Osteocyte (in vitro differentiated cells): Measurements from ENCODE around the gene IP6K1. TPM values are rescaled to one million over a fixed set of nuclear protein-coding genes. Genes with fewer than 3 reads are reported as not detected.
"Not testable (repeated sequence)": the region's sequence is repeated elsewhere in the genome, so short reads cannot be mapped to it uniquely, and the experiment has no call there.

Experiments
- DNase-seq: peaks from one replicate; pipeline ENCODE4 v3.0.0; 2021; ENCODE audit warnings: mixed read lengths; ENCODE audit not compliant: unreplicated experiment; ENCODE audit errors: extremely low spot score
- H3K27ac Mint-ChIP-seq: one replicate; pipeline ENCODE4 v1.8.0; 2021; ENCODE audit warnings: mild to moderate bottlenecking, mixed read lengths; ENCODE audit not compliant: unreplicated experiment
- H3K27me3 Mint-ChIP-seq: one replicate; pipeline ENCODE4 v1.8.0; 2021; ENCODE audit warnings: mixed read lengths; ENCODE audit not compliant: unreplicated experiment
- H3K36me3 Mint-ChIP-seq: one replicate; pipeline ENCODE4 v1.8.0; 2021; ENCODE audit warnings: mixed read lengths; ENCODE audit not compliant: unreplicated experiment
- H3K4me1 Mint-ChIP-seq: one replicate; pipeline ENCODE4 v1.8.0; 2021; ENCODE audit warnings: mixed read lengths; ENCODE audit not compliant: unreplicated experiment
- H3K4me3 Mint-ChIP-seq: one replicate; pipeline ENCODE4 v1.8.0; 2021; ENCODE audit warnings: mild to moderate bottlenecking, moderate library complexity, mixed read lengths; ENCODE audit not compliant: unreplicated experiment
- H3K9me3 Mint-ChIP-seq: one replicate; pipeline ENCODE4 v1.8.0; 2021; ENCODE audit warnings: mixed read lengths; ENCODE audit not compliant: unreplicated experiment
- total RNA-seq: library from RNA; stranded (reverse); gene quantifications from 2 replicates; pipeline ENCODE4 v1.2.1, GENCODE V29; 2021
- TF ChIP-seq, protein P1 (sequence below): fragments of 200-600 bp; sonication (generic); IDR thresholded peaks from 2 replicates; pipeline ENCODE4 v1.5.0; 2021; ENCODE audit warnings: antibody characterized with exemption, mild to moderate bottlenecking, moderate library complexity

The IP6K1 gene
- total RNA-seq, 1 donor from 2014 or later: 66.9 TPM

DNA sequence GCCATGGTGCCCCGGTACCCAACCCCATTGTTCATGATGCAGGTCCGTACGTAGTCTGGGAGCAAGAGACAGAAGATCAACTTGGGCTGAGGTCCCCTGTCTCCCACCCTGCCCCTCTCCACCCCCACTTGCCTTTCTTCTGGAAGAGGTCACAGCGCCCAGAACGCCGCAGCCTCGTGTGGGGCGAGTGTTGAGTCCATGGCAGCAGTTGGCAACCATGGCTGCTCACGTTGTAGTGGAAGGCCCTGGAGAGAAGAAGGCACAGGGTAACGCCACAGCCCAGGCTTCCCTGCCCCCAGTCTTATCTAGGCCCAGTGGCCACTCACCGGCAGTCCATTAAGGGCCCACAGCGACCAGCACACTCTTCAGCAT, 98.9 kb downstream of the IP6K1 start:
- Mint-ChIP-seq H3K4me3 (peak overlapping the region; percentile 29), H3K36me3 (peaks cover 15% of the 10 kb centered on the region), H3K27ac (peak overlapping the region; percentile 23), H3K4me1 (peaks cover 29% of the 10 kb centered on the region)
- not testable (repeated sequence) for H3K9me3 Mint-ChIP-seq, DNase-seq, H3K27me3 Mint-ChIP-seq

DNA sequence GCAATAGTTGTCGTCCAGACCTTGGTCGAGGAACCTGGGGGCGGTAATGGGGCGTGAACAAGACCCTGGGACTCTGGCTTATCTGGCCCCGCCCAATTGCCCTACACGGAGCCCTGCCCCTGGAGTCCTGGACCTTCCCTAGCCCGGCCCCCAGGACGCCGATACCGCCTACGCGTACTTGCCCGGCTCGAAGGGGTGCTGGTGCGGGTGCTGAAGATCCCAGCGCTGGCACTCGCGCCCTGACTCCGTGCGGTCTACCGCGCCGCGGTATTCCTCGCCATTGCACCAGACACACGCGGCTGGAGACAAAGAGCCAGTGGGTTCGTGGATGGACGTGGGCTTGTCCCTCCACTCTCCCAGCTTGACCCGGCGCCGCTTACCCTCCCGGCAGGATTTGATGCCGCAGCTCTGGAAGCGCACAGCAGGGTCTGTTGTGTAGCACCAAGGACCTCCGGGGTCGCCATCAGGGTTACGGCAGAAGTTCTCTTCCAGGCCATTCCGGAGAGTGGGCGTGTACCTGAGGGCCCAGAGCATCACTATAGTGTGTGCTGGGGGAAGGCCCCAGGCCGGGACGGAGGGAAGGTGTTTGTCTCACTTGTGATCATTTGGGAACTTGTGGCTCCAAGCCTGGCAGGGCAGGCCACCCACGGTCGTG, 99.4 kb downstream of the IP6K1 start:
- peaks cover 29% of the 10 kb centered on the region for H3K4me1 Mint-ChIP-seq
- not testable (repeated sequence) for H3K27me3 Mint-ChIP-seq, H3K9me3 Mint-ChIP-seq, DNase-seq
- H3K4me3 Mint-ChIP-seq: peak overlapping the region; percentile 29
- H3K27ac Mint-ChIP-seq: peak overlapping the region; percentile 23
- peaks cover 15% of the 10 kb centered on the region for H3K36me3 Mint-ChIP-seq

DNA sequence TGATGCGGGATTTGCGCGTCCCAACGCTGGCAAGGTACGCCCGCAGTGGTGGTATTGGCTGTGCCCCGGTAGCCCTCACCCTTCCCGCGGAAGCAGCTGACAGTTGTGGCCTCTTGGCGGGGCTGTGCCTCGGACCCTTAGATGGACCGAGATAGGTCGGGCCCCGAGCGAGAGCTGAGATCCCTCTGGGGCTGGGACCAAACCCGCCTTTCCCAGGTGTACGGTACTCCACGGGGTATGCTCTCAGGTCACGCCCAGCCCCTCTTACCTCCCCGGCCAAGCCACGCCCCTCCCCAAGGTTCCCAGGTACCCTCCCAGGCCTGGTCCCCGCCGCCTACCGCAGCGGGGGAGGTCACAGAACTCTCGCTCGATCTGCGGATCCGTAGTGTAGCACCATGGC, 100.0 kb downstream of the IP6K1 start:
- not testable (repeated sequence) for DNase-seq, H3K27ac Mint-ChIP-seq, H3K27me3 Mint-ChIP-seq, H3K9me3 Mint-ChIP-seq
- Mint-ChIP-seq H3K36me3 (peaks cover 15% of the 10 kb centered on the region), H3K4me1 (peaks cover 28% of the 10 kb centered on the region), H3K4me3 (peak overlapping the region; percentile 47)

DNA sequence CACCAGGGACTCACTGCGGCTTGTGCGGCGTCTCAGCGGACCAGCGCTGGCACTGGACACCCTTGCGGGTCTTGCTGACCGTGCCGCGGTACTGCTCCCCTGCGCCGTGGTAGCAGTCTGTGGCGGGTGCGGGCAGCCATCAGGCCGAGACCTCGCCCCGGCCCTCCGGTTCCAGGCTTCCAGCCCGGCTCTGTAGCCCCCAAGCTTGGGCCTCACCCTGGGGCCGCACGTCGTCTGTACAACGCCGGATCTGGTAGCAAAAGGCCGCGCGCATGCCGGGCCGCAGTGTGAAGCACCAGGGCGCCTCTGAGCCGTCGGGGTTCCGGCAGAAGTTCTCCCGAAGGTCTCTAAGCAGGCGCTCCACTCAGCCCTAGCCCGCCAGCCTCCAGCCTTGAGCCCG, 100.5 kb downstream of the IP6K1 start:
- H3K4me3 Mint-ChIP-seq, H3K27me3 Mint-ChIP-seq, DNase-seq, H3K27ac Mint-ChIP-seq, H3K9me3 Mint-ChIP-seq: not testable (repeated sequence)
- Mint-ChIP-seq H3K36me3 (peaks cover 15% of the 10 kb centered on the region), H3K4me1 (peaks cover 24% of the 10 kb centered on the region)

DNA sequence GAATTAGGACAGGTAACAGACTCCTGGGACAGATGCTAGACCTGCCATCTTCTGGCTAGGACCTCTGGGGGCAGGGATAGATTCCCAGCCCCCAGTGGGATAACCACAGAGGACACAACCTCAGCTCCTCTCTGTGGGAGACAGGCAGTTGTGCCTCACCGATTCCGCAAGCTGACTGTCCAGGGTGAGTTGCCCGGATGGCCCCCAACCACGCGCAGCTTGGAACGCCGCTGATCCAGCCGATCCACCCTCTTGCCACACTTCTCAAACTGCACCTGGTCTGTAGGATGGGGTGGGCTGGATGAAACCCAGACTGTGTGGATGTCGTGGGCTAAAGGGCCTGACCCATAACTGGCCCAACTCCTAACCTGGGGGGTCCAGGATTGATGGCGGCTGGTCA, 101.2 kb downstream of the IP6K1 start:
- DNase-seq, H3K27me3 Mint-ChIP-seq, H3K27ac Mint-ChIP-seq, H3K9me3 Mint-ChIP-seq: not testable (repeated sequence)
- Mint-ChIP-seq H3K4me1 (peaks cover 18% of the 10 kb centered on the region), H3K36me3 (peaks cover 20% of the 10 kb centered on the region), H3K4me3 (peak overlapping the region; percentile 32)

DNA sequence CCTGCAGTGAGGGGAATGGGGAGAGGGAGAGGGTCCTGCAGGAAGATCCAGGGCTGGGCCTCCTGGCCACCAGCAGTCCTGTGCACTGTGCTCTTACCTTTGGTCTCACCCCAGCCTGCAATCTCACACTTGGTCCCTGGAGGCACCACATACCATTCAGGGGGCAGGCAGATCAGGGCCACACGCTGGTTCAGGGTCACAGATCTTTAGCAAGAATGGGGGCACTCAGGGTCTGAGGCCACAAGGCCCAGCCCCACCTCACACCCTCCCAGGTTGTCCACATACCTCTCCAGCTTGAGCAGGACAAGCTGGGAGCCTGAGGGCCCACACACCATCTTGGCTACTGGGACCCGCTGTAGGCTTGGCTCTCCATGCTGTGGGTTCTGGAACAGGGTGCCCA, 101.9 kb downstream of the IP6K1 start:
- H3K27me3 Mint-ChIP-seq, H3K9me3 Mint-ChIP-seq, H3K4me3 Mint-ChIP-seq, DNase-seq, H3K27ac Mint-ChIP-seq: not testable (repeated sequence)
- Mint-ChIP-seq H3K36me3 (peaks cover 25% of the 10 kb centered on the region), H3K4me1 (peaks cover 14% of the 10 kb centered on the region)

DNA sequence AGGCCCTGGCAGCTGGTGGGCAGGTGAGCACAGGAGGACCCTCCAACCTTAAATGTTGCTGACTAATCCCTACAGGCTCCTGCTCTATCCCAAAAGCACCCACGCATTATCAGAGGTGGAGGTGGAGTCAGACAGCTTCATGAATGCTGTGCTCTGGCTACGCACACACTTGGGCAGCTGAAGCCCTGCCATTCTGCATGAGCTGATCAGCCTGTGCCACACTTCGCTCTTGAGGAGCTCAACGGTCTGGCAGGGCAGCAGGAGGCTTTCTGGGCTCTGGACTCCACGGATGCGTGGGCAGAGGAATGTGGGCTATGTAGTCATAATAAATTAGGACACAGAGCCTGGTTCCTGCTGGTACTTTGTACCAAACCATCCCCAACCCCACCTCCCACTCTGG, 103.2 kb downstream of the IP6K1 start:
- Mint-ChIP-seq H3K27ac (no peak overlapping the region), H3K4me1 (peaks cover 4% of the 10 kb centered on the region), H3K4me3 (no peak overlapping the region), H3K36me3 (peaks cover 27% of the 10 kb centered on the region), H3K27me3 (no peaks in the 10 kb centered on the region), H3K9me3 (no peaks in the 10 kb centered on the region)
- TF ChIP-seq, protein P1, sequence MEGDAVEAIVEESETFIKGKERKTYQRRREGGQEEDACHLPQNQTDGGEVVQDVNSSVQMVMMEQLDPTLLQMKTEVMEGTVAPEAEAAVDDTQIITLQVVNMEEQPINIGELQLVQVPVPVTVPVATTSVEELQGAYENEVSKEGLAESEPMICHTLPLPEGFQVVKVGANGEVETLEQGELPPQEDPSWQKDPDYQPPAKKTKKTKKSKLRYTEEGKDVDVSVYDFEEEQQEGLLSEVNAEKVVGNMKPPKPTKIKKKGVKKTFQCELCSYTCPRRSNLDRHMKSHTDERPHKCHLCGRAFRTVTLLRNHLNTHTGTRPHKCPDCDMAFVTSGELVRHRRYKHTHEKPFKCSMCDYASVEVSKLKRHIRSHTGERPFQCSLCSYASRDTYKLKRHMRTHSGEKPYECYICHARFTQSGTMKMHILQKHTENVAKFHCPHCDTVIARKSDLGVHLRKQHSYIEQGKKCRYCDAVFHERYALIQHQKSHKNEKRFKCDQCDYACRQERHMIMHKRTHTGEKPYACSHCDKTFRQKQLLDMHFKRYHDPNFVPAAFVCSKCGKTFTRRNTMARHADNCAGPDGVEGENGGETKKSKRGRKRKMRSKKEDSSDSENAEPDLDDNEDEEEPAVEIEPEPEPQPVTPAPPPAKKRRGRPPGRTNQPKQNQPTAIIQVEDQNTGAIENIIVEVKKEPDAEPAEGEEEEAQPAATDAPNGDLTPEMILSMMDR: no peak
- DNase-seq: no peak

DNA sequence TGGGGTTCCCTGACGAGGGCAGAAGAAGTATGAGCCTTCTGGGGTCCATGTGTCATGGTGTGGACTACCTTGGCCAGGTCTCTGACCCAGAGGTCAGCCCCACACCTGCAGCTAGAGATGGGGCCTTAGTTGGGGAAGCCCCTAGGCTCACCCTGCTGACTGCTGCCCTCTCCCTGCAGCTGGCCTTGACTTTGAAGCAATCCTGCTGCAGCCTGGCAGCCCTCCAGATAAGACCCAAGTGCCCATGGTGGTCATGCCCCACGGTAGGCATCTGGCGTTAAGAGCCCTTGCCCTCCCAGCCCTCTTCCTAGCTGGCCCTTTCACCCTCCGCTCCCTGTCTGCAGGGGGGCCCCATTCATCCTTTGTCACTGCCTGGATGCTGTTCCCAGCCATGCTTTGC, 104.8 kb downstream of the IP6K1 start:
- no peak for DNase-seq
- Mint-ChIP-seq H3K36me3 (peaks cover 29% of the 10 kb centered on the region), H3K4me1 (peaks cover 4% of the 10 kb centered on the region), H3K27ac (no peak overlapping the region), H3K9me3 (no peaks in the 10 kb centered on the region), H3K27me3 (no peaks in the 10 kb centered on the region), H3K4me3 (no peak overlapping the region)
- TF ChIP-seq, protein P1: no peak
